Head of caudate nucleus (tissue), 42 donors: Measurements from ENCODE around the gene KDM5C.
A peak's percentile ranks its signal among the peaks of the same experiment; 100 is the strongest.

ENCODE experiments used
- DNase-seq, 42 donors: peaks; one replicate each; pipeline versions ENCODE4 v3.0.0 to v3.0.0-alpha.2; 2020 to 2021; ENCODE audit warnings: mixed read lengths in 7 of 42
- intact Hi-C: fragments of 100-400 bp; cut with DNase I; formaldehyde crosslinking; loops from one replicate; pipeline ENCODE4 v1.15.0; 2022

Gene KDM5C

GRCh38 chrX:53224860-53225797 lies at the start of gene KDM5C:
Gene KDM5C (minus strand): TSS chrX:53225207. CDS start chrX:53224889, 318 bp downstream.
- intact Hi-C loops: loop anchor here (10.0 kb wide), 1 partner anchor 210 kb away; the partner anchor contains the start of gene HSD17B10
- DNase-seq: peak; percentile 61 to 96 (median 92)

GRCh38 chrX:53272808-53273337 lies 47.9 kb upstream of the KDM5C start:
- intact Hi-C loops: no loop called here
- no peak for DNase-seq

DNA sequence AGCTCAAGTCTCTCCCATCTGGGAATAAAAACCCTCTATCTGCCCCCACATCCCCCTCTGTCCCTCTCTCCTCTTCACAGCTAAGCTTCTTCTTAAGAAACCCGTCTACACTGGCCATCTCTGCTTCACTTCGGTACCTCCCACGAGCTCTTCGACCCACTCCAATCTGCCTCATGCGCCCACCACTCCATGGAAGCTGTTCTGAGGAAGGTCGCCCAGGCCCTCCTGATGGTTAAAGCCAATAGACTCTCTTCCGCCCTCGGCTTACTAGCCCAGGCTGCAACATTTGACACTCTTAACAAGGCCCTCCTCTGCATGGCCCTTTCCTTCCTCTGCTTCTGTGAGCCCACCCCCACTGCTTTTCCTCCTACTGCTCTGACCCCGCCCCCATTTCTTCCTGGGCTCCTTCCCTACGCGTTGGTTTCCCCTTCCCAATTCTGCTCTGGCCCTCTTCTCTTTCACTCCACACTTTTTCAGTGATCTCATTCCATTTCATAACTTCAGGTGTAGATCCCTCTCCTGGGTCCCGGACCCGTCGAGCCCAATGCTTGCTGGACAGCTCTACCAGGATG lies 44.6 kb upstream of the KDM5C start:
- intact Hi-C loops: no loop called here
- no peak for DNase-seq

DNA sequence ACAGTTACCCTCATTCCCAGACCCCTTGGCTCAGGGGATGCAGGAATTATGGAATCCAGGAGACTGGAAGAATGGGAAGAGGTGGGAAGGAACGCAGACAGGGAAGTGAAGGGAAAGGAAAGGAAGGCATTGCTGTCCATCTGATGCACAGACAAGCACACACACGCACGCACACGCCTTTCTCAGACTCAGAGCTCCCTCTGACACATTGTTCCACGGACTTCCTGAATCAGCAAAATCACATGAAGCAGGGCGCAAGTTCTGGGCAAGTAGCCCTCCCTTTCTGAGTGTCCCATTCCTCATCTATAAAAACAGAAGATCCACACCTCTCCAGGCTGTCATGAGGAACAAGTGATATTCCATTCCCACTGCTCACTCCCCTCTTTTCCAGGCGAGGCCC lies 43.2 kb upstream of the KDM5C start:
- DNase-seq: no peak
- intact Hi-C loops: no loop called here

DNA sequence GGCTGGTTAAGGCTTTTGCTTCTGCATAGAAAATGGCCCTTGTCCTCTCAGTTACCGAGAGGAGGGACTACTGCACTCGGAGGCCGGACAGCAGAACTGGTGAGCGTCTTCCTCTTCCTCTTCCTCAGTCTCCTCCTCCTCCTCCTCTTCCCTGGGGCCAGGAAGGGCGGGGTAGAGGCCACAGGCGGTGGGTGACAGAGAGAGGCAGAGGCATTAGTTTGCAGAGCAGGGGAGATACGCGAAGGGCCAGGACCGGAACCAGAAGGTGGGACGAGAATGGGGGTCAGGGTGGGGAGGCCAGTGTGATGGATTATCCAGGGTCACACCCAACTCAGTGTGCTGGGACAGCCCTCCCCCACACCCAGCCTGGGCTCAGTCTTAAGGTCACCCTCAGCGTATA lies 41.9 kb upstream of the KDM5C start:
- peak in 1 of 42 donors; percentile 41 for DNase-seq
- intact Hi-C loops: no loop called here

DNA sequence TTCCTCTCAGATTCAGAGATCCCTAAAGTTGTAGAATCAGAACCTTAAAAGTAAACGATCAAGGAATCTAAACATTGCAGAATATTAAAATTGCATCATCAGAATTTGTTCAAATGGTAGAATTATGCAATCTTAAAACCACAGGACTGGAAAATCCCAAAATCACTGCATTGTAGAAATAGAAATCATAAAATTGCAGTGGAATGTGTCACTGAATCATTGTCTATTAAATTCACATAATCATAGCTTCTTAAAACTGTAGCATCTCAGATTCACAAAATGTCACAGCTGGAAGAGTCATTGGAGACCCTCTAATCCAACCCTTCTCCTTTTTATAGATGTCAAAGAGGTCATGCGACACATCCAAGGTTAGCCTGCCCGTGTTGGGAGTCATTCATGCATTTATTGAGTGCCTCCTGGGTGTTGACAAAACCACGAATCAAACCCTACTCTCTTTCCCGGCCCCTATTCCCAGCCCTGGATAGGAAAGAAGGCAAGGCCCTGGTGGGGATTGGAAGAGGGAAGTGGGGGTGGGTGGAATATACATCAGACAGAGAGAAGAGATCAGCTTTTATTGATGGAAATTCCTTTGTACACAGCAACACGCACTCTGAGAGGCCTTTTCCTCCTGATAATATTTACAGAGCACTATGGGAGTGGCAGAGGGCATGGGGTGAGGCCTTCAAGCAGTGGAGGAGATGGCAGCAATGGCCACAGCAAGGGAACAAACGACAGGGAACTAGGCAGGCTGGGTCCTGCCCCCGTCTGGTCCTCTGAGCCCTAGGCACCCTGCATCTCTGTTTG lies 41.0 kb upstream of the KDM5C start:
- no peak for DNase-seq
- intact Hi-C loops: no loop called here

- intact Hi-C loops: no loop called here
- DNase-seq: no peak
Observed at GRCh38 chrX:53263597-53264094, 38.6 kb upstream of the KDM5C start.

- no peak for DNase-seq
- intact Hi-C loops: no loop called here
Observed at GRCh38 chrX:53262918-53263394, 37.9 kb upstream of the KDM5C start.

DNA sequence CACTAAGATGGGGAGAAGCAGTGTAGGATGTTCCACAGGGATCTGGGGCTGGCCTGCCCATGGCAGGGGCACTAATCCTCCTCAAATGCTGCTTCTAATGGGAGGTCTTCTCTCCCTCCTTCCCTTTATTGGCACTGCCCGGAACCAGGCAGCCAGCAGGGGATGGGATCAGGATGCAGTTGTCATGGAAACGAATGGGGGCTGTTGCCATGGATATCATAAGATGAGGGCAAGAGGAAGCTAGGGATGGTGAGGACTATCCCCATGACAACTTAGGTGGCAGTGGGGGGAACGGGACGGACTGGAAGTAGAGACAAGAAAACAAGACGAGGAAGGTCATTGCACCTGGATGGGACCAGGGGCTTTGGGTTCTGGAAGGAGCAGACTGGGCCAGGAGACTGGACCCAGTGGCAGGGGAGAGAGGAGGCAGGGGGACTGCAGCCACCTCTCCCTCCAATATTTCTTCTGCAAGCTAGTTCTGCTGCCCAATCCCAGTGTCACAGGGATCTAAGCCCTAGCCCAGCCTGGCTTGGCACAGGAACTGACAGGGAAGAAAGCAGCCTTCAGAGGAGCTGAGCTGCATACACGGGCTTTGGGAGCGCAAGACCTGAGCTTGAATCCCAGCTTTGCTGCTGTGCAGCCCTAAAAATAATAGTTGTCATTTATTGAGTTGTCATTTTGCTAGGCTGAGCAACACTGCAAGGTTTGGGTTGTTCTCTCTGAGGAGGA lies 37.3 kb upstream of the KDM5C start:
- intact Hi-C loops: no loop called here
- peak in 3 of 42 donors; percentile 20 to 37 (median 27) for DNase-seq

DNA sequence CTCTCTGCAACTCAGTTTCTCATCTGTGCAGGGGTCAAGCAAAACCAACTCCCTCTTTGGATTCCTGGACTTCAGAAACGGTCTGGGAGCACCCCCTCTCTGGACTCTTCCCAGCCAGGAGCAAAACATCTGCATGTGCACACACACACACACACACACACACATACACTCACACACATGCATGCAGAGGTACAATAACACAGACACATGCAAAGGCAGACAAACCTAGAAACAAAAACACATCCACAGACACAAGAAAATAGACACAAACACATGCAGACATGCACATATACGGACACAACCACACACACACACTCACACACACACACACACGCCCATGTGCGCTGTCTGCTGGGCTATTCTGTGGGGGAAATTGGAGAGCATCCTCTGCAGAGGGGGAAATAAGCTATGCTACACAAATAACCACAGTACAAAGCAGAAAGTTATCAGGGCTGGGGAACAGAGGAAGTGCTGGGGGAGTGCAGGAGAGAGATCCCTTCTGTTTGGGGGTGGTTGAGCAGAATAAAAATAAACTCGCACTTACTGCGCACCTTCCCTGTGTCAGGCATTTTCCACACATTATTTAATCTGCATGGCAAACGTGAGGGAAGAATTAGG lies 36.5 kb upstream of the KDM5C start:
- intact Hi-C loops: no loop called here
- DNase-seq: peak in 8 of 42 donors; percentile 21 to 59 (median 48)

DNA sequence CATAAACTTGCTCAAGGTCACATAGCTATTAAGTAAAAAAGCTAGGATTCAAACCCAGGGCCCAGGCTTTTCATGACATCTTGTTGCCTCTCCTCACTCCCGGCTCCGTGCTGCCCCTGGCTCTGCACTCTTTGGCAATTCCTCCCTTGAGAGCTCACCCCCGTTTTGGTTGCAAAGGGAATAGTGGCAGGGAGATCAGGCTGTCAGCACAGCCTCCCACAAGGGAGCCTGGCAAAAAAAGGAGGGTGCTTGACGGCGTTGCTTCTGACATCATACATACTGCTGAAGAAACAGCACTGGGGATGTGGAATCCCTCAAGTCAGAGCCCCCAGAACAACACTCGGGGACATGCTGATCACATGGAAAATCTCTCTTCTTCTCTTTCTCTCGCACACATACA lies 35.8 kb upstream of the KDM5C start:
- DNase-seq: peak in 30 of 42 donors; percentile 13 to 79 (median 46)

GRCh38 chrX:53257670-53258423 lies 32.8 kb upstream of the KDM5C start:
- intact Hi-C loops: no loop called here

More for the DNA sequence above, 35.8 kb upstream of the KDM5C start:
- intact Hi-C loops: no loop called here

GRCh38 chrX:53257166-53257565 lies 32.2 kb upstream of the KDM5C start:
- intact Hi-C loops: no loop called here
- peak in 4 of 42 donors; percentile 21 to 46 (median 43) for DNase-seq

More at GRCh38 chrX:53257670-53258423, 32.8 kb upstream of the KDM5C start:
- DNase-seq: peak in 11 of 42 donors; percentile 27 to 73 (median 45)

- peak in 18 of 42 donors; percentile 18 to 61 (median 38) for DNase-seq
- intact Hi-C loops: no loop called here
Observed at GRCh38 chrX:53256446-53257041, 31.5 kb upstream of the KDM5C start.

DNA sequence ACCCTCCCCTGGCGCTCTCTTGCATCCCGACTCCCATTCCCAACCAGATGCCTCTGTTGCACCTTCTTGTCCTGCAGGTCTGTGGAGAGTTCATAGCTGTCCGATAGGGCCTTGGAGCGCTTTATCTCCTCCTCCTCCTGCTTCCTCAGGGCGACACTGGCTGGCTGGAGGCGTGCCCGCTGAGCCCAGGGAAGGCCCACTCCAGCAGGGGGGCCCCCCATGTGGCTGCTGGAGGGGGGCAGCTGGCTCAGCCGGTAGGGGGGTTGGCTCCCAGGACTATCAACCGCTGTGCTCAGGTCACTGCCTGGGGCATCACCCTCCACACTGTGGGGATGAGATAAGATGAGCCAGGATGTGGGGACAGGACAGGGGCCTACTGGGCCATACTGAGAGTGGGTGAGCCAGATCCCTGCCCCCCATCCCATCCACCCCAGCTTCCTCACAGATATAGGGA lies 30.8 kb upstream of the KDM5C start:
- intact Hi-C loops: no loop called here
- no peak for DNase-seq
